Stimulated activated CD8-positive, alpha-beta memory T cell treated with anti-CD3 and anti-CD28 coated beads, Interleukin-7, amount 100 ng/mL, for 48 hours (primary cell): Measurements from ENCODE around the gene GSTM2.
A peak's percentile ranks its signal among the peaks of the same experiment; 100 is the strongest.
"Not testable (repeated sequence)": the region's sequence is repeated elsewhere in the genome, so short reads cannot be mapped to it uniquely, and the experiment has no call there.

Experiments
- DNase-seq, 2 donors: peaks; one replicate each; pipeline ENCODE4 v3.0.0-alpha.2; 2020; ENCODE audit warnings: low read depth in 1 of 2; ENCODE audit errors: extremely low read depth in 1 of 2

GSTM2 gene

DNA sequence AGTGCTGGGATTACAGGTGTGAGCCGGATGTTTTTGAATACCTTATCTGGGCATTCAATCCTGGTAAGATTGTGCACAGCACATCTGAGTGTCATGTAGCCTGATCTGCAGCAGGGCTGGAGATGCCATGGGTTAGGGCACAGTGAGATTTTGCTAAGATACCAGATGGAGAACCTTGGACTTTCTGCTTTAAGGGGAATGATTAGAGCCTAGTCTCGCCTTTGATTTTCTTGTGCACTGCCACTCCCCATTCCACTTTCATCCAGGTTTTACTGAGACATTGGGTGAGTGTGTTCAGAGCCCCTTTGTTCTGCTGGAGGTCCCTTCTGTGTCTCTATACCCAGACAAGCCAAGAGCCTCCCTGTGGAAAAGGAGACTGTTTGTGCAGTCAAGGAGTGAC is 6.0 kb downstream of the GSTM2 start:
- DNase-seq = not testable (repeated sequence)

DNA sequence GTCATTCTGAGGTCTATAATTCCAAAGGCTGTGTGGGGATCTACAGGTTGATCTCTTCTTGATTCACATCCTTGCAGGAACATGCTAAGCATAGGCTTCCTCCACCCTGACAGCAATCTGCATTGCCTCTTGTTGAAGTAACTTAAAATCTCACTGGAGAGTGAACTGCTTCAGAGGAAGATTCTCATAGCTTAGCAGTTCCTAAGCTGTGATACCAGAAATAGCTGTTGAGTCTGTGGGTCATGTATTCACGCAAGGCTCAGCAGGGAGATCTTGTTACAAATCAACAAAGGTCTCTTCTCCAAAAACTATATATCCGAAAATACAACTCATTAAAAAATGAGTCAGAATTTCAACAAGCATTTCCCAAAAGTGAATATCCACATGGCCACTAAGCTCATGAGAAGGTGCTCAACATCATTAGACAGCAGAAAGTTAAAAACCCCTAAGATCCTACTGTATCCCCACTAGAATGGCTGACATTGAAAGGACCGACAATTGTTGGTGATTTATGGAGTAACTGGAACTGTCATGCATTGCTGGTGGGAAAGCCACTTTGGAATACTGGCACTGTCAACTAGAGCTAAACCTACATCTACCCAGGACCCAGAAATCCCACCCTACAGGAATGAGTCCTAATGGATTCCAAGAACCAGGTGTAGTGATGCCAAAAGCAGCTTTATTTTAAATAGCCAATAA is 9.0 kb downstream of the GSTM2 start:
- DNase-seq = not testable (repeated sequence)

DNA sequence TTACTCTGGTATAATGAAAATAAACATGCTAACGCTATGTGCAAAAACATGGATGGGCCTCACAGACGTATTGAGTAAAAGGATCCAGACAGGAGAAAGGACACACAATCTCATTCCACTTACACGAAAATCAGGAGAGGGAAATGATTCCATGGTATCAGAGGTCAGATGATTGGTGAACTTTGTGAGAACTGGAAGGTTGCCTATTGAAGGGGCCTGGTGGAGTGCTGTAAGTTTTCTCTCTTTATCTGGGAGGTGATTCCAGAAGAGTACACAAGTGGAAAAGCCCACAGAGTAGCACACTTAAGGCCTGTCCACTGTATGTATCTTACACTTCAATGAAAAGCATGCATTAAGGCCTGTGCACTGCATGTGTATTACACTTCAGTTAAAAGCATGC is 9.6 kb downstream of the GSTM2 start:
- DNase-seq = no peak

DNA sequence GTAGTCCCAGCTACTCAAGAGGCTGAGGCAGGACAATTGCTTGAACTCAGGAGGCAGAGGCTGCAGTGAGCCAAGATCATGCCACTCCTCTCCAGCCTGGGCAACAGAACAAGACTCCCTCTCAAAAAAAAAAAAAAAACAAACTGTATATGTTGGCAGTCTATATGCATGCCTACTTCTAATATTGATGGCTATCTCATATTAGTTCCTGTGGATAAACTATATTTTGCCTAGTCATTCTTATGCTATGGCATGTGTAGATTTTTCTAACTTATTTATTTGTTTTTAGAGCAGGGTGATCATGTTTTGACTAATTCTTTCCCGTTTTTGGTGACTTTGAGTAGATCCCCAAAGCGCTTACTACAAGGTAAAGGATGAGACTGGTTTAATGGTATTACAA is 10.8 kb downstream of the GSTM2 start:
- not testable (repeated sequence) for DNase-seq

DNA sequence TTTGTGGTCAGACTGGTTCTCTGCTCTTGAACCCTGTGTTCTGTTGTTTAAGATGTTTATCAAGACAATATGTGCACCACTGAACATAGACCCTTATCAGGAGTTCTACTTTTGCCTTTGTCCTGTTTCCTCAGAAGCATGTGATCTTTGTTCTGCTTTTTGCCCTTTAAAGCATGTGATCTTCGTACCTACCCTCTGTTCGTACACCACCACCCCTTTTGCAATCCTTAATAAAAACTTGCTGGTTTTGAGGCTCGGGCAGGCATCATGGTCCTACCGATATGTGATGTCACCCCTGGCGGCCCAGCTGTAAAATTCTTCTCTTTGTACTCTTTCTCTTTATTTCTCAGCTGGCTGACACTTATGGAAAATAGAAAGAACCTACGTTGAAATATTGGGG is 16.9 kb downstream of the GSTM2 start:
- DNase-seq = not testable (repeated sequence)

DNA sequence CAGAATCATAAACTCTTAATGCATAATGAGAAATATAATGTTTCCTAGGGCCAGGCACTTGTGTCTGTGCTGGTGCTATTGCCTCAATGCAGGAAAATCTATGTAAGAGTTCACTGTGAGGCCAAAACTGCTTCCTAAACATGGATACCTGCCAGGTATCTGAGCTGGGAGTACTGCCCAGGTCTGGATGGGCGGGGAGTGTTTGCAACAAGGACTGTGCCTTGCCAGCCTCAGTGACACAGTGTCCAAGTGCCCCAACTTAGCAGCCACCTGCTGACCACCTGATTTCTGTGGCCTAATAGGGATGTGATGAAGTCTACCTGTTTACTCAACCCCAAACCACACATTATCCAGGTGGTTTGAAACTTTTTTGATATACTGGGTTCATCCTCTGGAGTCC is 17.5 kb downstream of the GSTM2 start:
- not testable (repeated sequence) for DNase-seq

DNA sequence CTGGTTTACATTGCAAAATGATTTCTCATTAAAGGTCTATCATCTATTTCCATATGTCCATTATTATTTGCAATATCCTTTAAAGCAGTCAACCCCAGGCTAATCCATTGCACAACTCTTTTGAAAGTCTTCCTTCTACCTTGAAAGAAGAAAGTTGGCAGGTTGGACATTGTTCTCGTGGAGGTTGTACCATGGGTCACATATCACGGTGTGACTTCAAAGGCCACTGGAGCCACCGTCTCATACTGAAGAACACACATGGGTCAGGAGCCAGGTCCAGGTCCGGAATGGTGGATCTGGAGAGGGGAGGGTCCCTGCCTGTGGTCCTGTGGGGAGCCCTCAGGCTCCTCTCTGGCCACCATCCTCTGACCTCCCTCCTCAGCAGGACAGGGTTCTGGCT is 18.0 kb downstream of the GSTM2 start:
- DNase-seq = not testable (repeated sequence)

DNA sequence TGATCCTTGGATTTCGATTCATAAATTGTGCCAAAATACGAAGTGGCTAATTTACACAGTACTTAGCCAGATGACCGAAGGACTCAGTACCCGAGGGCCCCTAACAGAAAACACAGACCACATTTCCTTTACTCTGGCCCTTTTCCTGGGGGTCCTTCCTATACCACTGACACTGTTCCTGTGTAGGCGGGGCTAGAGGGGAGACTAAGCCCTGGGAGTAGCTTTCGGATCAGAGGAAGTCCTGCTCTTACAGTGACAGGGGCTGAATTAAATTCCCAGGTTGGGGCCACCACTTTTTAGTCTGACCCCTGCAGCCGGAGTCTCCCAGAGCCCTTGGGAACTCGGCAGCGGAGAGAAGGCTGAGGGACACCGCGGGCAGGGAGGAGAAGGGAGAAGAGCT is 19.3 kb downstream of the GSTM2 start:
- DNase-seq = not testable (repeated sequence)

DNA sequence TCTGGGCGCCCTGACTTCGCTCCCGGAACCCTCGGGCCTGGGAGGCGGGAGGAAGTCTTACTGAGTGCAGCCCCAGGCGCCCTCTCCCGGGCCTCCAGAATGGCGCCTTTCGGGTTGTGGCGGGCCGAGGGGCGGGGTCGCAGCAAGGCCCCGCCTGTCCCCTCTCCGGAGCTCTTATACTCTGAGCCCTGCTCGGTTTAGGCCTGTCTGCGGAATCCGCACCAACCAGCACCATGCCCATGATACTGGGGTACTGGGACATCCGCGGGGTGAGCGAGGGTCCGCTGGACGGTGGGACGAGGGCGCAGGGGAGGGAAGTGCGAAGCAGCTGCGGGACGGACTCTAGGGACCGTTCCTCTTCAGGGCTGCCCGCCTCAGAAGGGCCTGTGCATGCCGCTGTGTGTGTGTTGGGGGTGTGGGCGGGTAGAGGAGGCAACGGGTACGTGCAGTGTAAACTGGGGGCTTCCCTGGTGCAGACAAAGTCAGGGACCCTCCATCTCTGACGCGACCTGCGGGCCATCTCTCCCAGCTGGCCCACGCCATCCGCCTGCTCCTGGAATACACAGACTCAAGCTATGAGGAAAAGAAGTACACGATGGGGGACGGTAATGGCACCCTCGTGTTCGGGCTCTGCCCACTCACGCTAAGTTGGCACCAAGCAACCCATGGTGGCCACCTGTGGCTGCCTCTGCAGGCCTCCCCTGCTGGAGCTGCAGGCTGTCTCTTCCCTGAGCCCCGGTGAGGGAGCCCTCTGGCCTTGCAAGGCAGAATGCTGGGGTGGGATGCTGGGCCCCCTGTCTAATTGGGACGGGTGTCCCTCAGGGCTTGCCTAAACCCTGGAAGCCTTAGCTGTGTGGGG is 20.0 kb downstream of the GSTM2 start, which contains the start of gene GSTM1:
TSS of gene GSTM1 (plus strand) at position 177 of the 859 bp plus-strand sequence. CDS start at position 234, 57 bp downstream.
- peak in 1 of 2 donors; percentile 75 for DNase-seq

DNA sequence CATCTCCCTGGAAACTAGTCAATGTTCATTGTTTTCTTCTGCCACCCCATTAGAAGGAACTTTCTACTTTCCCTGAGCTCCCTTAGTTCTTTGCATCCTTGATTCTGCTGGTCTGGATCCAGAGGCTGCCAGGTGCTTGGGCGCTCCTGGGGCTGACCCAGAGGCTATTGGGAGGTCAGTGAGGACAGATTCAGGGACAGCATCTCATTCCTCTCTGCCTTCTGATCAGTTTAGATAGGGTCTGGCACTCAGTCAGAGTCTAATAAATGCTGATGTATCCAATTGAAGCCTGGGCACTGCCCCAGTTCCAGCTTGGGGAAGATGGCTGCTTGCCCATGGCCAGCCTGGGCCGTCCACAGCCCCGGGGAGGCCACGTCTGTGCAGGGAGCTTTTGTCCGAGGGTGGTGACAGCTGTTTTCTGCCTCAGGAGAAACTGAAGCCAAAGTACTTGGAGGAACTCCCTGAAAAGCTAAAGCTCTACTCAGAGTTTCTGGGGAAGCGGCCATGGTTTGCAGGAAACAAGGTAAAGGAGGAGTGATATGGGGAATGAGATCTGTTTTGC is 22.1 kb downstream of the GSTM2 start:
- DNase-seq = no peak

DNA sequence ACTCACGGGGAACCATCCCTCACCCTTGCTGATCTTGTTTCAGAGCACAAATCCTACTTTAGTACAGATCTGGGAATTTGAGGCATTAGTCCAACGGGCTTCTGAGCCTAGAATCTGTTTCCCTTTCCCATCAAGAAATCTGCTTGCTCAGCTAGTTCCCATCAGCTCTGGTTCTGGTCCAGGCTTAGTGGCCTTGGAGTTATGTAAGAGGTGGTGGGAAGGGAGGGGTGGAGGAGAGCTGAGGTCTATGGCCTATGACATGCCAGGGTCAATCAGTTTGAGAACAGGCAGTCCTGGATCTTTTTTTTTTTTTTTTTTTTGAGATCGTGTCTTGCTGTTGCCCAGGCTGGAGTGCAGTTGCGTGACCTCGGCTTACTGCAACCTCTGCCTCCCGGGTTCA is 23.9 kb downstream of the GSTM2 start:
- no peak for DNase-seq

DNA sequence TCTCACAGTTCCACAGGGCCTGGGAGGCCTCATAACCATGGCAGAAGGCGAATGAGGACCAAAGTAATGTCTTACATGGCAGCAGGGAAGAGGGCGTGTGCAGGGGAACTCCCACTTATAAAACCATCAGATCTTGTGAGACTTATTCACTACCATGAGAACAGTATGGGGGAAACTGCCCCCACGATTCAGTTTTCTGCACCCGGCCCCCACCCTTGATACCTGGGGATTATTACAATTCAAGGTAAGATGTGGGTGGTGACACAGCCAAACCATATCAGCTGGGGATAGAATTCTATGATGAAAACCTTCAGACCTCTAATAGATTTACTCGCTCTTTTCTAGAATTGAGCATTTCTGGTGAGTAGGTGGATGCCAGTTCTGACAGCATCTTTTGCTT is 26.5 kb downstream of the GSTM2 start:
- DNase-seq = not testable (repeated sequence)

DNA sequence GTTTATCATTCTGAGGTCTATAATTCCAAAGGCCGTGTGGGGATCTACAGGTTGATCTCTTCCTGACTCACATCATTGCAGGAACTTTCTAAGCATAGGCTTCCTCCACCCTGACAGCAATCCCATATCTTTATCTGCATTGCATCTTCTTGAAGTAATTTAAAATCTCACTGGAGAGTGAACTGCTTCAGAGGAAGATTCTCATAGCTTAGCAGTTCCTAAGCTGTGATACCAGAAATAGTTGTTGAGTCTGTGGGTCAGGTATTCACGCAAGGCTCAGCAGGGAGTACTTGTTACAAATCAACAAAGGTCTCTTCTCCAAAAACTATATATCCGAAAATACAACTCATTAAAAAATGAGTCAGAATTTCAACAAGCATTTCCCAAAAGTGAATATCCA is 27.3 kb downstream of the GSTM2 start:
- DNase-seq = not testable (repeated sequence)

DNA sequence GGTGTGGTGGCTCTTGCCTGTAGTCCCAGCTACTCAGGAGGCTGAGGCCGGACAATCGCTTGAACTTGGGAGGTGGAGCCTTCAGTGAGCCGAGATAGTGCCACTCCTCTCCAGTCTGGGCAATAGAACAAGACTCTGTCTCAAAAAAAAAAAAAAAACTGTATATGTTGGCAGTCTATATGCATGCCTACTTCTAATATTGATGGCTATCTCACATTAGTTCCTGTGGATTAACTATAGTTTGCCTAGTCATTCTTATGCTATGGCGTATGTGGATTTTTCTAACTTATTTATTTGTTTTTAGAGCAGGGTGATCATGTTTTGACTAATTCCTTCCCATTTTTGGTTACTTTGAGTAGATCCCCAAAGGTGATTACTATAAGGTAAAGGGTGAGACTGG is 29.2 kb downstream of the GSTM2 start:
- DNase-seq = no peak

DNA sequence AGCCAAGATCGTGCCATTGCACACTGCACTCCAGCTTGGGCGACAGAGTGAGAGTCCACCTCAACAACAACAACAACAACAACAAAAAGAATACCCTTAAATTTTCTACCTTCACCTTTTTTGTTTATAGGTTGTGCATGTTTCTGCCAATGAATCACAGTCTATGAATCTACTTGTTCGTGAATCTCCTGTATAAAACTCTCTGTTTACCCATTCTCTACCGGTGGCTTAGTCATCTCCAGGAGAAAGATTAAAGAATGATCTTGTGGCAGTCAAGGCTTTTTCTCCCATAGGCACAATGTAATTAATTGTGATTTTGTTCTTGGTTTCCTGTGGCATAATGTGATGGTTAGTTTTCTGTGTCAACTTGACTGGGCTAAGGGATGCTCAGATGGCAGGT is 30.0 kb downstream of the GSTM2 start:
- DNase-seq = not testable (repeated sequence)

DNA sequence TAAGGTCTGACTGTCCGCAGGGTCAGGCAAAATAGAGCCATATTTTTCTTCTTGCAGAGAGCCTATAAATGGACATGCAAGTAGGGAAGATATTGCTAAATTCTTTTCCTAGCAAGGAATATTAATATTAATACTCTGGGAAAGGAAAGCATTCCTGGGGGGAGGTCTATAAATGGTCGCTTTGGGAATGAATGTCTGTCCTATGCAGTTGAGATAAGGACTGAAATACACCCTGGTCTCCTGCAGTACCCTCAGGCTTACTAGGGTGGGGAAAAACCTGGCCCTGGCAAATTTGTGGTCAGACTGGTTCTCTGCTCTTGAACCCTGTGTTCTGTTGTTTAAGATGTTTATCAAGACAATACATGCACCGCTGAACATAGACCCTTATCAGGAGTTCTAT is 35.1 kb downstream of the GSTM2 start:
- DNase-seq = not testable (repeated sequence)

DNA sequence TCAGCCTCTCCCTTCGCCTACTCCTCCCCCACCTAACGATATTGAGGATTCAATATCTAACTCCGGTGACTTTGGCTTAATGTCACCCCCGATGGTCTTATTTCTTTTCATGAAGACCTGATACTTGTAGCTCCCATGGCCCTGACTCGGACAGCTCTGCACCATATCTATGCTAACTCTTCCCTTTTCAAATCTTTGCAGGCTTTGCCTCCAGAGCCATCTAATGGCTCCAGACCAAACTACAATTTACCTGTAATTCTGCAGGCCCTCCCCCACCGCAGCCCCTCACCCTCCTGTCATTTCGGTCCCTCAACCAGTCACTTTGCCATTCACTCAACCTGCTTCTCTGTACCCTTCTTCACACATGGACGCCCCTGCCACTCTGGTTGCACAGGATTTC is 36.3 kb downstream of the GSTM2 start:
- DNase-seq = no peak

DNA sequence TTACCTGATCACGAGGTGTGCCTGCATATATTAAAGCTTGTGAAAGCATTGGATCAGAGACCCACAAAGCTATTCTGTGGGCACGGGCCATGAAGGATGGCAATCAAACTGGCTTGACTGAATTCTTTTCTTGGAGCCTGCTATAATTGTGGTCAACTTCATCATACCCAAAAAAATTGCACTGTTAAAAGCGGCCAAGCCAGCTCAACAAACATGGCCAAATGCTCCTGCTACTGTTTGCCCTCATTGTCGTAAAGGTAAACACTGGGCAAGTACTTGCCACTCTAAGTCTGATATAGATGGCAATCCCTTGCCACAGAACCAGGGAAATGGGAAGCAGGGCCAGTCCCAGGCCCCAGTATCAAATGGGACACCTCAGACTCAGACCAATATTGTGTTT is 37.6 kb downstream of the GSTM2 start:
- DNase-seq = no peak

DNA sequence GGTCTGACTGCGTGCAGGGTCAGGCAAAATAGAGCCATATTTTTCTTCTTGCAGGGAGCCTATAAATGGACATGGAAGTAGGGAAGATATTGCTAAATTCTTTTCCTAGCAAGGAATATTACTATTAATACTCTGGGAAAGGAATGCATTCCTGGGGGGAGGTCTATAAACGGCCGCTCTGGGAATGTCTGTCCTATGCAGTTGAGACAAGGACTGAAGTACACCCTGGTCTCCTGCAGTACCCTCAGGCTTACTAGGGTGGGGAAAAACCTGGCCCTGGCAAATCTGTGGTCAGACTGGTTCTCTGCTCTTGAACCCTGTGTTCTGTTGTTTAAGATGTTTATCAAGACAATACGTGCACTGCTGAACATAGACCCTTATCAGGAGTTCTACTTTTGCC is 41.1 kb downstream of the GSTM2 start:
- not testable (repeated sequence) for DNase-seq

DNA sequence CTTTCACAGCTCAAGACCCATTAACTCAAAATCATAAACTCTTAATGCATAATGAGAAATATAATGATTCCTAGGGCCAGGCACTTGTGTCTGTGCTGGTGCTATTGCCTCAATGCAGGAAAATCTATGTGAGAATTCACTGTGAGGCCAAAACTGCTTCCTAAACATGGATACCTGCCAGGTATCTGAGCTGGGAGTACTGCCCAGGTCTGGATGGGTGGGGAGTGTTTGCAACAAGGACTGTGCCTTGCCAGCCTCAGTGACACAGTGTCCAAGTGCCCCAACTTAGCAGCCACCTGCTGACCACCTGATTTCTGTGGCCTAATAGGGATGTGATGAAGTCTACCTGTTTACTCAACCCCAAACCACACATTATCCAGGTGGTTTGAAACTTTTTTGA is 42.0 kb downstream of the GSTM2 start:
- not testable (repeated sequence) for DNase-seq

DNA sequence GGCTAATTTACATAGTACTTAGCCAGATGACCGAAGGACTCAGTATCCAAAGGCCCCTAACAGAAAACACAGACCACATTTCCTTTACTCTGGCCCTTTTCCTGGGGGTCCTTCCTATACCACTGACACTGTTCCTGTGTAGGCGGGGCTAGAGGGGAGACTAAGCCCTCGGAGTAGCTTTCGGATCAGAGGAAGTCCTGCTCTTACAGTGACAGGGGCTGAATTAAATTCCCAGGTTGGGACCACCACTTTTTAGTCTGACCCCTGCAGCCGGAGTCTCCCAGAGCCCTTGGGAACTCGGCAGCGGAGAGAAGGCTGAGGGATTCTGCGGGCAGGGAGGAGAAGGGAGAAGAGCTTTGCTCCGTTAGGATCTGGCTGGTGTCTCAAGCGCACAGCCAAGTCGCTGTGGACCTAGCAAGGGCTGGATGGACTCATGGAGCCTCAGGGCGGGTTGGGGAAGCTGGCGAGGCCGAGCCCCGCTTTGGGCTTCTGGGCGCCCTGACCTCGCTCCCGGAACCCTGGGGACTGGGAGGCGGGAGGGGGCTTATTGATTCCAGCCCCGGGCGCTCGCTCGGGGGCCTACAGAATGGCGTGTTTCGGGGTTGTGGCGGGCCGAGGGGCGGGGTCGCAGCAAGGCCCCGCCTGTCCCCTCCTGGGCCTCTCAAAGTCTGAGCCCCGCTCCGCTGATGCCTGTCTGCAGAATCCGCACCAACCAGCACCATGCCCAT is 43.9 kb downstream of the GSTM2 start, which contains the start of gene GSTM5:
TSS of gene GSTM5 (plus strand) at position 659 of the 728 bp plus-strand sequence. CDS start at position 721, 62 bp downstream.
- DNase-seq = not testable (repeated sequence)
